ENCODE results near the gene VEGFA.

- TF ChIP-seq, protein P1, sequence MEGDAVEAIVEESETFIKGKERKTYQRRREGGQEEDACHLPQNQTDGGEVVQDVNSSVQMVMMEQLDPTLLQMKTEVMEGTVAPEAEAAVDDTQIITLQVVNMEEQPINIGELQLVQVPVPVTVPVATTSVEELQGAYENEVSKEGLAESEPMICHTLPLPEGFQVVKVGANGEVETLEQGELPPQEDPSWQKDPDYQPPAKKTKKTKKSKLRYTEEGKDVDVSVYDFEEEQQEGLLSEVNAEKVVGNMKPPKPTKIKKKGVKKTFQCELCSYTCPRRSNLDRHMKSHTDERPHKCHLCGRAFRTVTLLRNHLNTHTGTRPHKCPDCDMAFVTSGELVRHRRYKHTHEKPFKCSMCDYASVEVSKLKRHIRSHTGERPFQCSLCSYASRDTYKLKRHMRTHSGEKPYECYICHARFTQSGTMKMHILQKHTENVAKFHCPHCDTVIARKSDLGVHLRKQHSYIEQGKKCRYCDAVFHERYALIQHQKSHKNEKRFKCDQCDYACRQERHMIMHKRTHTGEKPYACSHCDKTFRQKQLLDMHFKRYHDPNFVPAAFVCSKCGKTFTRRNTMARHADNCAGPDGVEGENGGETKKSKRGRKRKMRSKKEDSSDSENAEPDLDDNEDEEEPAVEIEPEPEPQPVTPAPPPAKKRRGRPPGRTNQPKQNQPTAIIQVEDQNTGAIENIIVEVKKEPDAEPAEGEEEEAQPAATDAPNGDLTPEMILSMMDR (IDR thresholded peaks at IDR 0.05), result no peak
- TF ChIP-seq POLR2A (IDR thresholded peaks at IDR 0.05) (no peak), EP300 (IDR thresholded peaks at IDR 0.05) (no peak)
These were observed 23.9 kb upstream of the VEGFA start for GRCh38 chr6:43746071-43746470.
